Measurements from ENCODE around the gene ADGRG1. TPM values are rescaled to one million over a fixed set of nuclear protein-coding genes. Genes with fewer than 3 reads are reported as not detected.

The ADGRG1 gene
- total and polyA plus RNA-seq, 2 experiments from 2014 or later, result 45.9 to 58.0 TPM

GRCh38 chr16:57701759-57702371 lies 73.4 kb downstream of the ADGRG1 start:
- WGBS (ENCODE audit: low lambda C conversion rate, missing lambda C conversion rate), result 79% methylated on average over 23 of the region's 23 CpGs
- H3K9me2 ChIP-seq (replicated peaks; ENCODE audit: insufficient read depth), result no peaks in the 10 kb centered on the region
- peaks cover 29% of the 10 kb centered on the region for H3K4me1 ChIP-seq (ENCODE audit: insufficient read depth)
- peak; percentile 33 for DNase-seq (ENCODE audit: low spot score)
- no peaks in the 10 kb centered on the region for H3K9me3 ChIP-seq (ENCODE audit: low read depth)
- H3K27ac ChIP-seq, result peak overlapping the region; percentile 72
- H2AFZ ChIP-seq, result no peak overlapping the region
- no peaks in the 10 kb centered on the region for H3K79me2 ChIP-seq
- no peaks in the 10 kb centered on the region for H3K36me3 ChIP-seq (replicated peaks; ENCODE audit: insufficient read depth, low read depth)
- no peaks in the 10 kb centered on the region for H4K20me1 ChIP-seq (ENCODE audit: insufficient read depth, poor library complexity, severe bottlenecking)
- no peak overlapping the region for H3K4me3 ChIP-seq
- H3K4me2 ChIP-seq, result no peak overlapping the region
- TF ChIP-seq EZH2 (IDR thresholded peaks at IDR 0.05; ENCODE audit: borderline replicate concordance) (no peak), CTCF (IDR thresholded peaks at IDR 0.05; ENCODE audit: poor library complexity) (no peak), EZH2phosphoT487 (IDR thresholded peaks at IDR 0.05; ENCODE audit: low read depth, severe bottlenecking, unreplicated experiment) (no peak)
- no peaks in the 10 kb centered on the region for H3K27me3 ChIP-seq

GRCh38 chr16:57703416-57704010 lies 75.1 kb downstream of the ADGRG1 start:
- no peaks in the 10 kb centered on the region for H3K36me3 ChIP-seq (replicated peaks; ENCODE audit: insufficient read depth, low read depth)
- H3K79me2 ChIP-seq, result no peaks in the 10 kb centered on the region
- H3K4me3 ChIP-seq, result no peak overlapping the region
- H2AFZ ChIP-seq, result no peak overlapping the region
- 79% methylated on average over 11 of the region's 11 CpGs for WGBS (ENCODE audit: low lambda C conversion rate, missing lambda C conversion rate)
- TF ChIP-seq CTCF (IDR thresholded peaks at IDR 0.05; ENCODE audit: poor library complexity) (no peak), EZH2 (IDR thresholded peaks at IDR 0.05; ENCODE audit: borderline replicate concordance) (no peak), EZH2phosphoT487 (IDR thresholded peaks at IDR 0.05; ENCODE audit: low read depth, severe bottlenecking, unreplicated experiment) (no peak)
- H3K9me2 ChIP-seq (replicated peaks; ENCODE audit: insufficient read depth), result no peaks in the 10 kb centered on the region
- H3K4me1 ChIP-seq (ENCODE audit: insufficient read depth), result peaks cover 29% of the 10 kb centered on the region
- no peaks in the 10 kb centered on the region for H3K9me3 ChIP-seq (ENCODE audit: low read depth)
- no peak for DNase-seq (ENCODE audit: low spot score)
- no peaks in the 10 kb centered on the region for H3K27me3 ChIP-seq
- H3K27ac ChIP-seq, result no peak overlapping the region
- H4K20me1 ChIP-seq (ENCODE audit: insufficient read depth, poor library complexity, severe bottlenecking), result no peaks in the 10 kb centered on the region
- no peak overlapping the region for H3K4me2 ChIP-seq

DNA sequence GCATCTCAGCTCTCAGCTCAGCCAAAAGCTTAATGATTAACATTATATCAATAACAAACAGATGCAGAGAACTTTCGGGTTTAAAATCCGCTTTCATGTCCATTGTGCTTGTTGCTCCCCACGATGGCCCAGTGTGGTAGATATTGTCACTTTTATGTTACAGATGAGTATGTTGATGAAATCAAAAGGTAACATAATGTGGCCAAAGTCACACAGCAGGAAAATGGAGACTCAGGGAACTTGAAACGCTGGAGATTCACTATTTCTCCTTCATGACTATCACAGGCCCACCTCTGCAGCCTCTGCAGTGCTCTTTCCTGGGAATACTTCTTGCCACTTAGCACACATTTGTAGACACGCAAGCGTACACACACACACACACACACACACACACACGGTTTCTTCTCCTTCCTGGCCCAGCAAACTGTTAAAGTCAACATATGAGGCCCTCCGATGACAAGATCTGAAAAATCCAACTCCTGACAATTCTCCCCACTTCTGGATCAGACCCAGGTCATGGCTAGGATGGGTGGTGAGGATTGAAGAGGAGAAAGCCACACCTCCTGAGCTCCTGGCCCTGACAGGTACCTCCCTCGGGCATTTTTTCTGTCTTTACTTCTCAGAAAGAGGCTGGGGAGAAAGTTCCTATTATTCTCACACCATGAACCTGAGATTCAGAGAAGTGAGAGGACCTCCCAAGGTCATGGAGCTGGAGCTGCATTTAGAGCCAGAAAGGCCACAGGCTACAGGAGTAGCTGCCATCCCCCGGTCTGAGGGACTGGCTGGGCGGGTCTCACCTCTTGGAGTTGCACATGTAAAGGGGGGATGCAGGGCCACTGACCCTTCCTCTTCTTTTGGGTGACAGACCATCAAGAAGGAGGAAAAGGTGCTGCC lies 75.8 kb downstream of the ADGRG1 start:
- Histone ChIP-seq H3K4me3 (no peak overlapping the region), H4K20me1 (ENCODE audit: insufficient read depth, poor library complexity, severe bottlenecking) (no peaks in the 10 kb centered on the region), H3K27me3 (no peaks in the 10 kb centered on the region), H2AFZ (no peak overlapping the region), H3K9me2 (replicated peaks; ENCODE audit: insufficient read depth) (no peaks in the 10 kb centered on the region), H3K4me1 (ENCODE audit: insufficient read depth) (peaks cover 29% of the 10 kb centered on the region), H3K4me2 (peak overlapping the region; percentile 38), H3K9me3 (ENCODE audit: low read depth) (no peaks in the 10 kb centered on the region), H3K79me2 (no peaks in the 10 kb centered on the region), H3K36me3 (replicated peaks; ENCODE audit: insufficient read depth, low read depth) (no peaks in the 10 kb centered on the region), H3K27ac (peak overlapping the region; percentile 54)
- 53% methylated on average over 11 of the region's 11 CpGs for WGBS (ENCODE audit: low lambda C conversion rate, missing lambda C conversion rate)
- no peak for DNase-seq (ENCODE audit: low spot score)
- TF ChIP-seq EZH2phosphoT487 (IDR thresholded peaks at IDR 0.05; ENCODE audit: low read depth, severe bottlenecking, unreplicated experiment), result no peak
- no peak for TF ChIP-seq EZH2 (IDR thresholded peaks at IDR 0.05; ENCODE audit: borderline replicate concordance)
- no peak for TF ChIP-seq CTCF (IDR thresholded peaks at IDR 0.05; ENCODE audit: poor library complexity)
